ENCODE results near the gene RAB6B.

- TF ChIP-seq POLR2A (IDR thresholded peaks at IDR 0.05; ENCODE audit: extremely low read depth, insufficient read length) = no peak
- TF ChIP-seq CTCF (IDR thresholded peaks at IDR 0.05; ENCODE audit: low read depth, low read length) = no peak
These were observed 49.1 kb upstream of the RAB6B start for GRCh38 chr3:133944641-133945380.

Measured in NB4 (cell line).